HG02938 (cell line): ENCODE results near the gene TMEM178A.
"Not testable (repeated sequence)": the region's sequence is repeated elsewhere in the genome, so short reads cannot be mapped to it uniquely, and the experiment has no call there.

ENCODE experiments used
- ATAC-seq: cut with Tn5 transposase; IDR thresholded peaks from one replicate; pipeline ENCODE4 v1.9.1; 2021; ENCODE audit warnings: mild to moderate bottlenecking, moderate library complexity; ENCODE audit not compliant: unreplicated experiment

The TMEM178A gene

GRCh38 chr2:39647104-39647765, 18.5 kb upstream of the TMEM178A start:
- ATAC-seq, result no peak

DNA sequence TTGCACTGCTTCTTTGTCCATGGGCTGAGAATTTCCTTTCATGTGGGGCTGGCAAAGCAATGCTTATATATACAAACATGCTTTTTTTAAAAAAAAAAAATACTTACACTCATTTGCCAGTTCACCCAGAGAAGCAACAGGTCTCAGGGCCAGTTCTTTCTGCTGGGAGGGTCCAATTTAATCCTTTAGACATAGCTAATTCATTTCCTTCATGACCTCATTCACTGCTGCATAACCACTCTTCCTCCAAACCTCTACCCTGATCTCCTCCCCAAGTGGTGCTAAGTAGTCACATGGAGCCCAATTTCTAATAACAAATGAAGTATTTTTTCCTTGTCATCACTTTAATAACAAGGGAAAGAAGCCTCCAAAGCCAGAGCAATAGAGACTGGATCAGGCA, 17.1 kb upstream of the TMEM178A start:
- no peak for ATAC-seq

DNA sequence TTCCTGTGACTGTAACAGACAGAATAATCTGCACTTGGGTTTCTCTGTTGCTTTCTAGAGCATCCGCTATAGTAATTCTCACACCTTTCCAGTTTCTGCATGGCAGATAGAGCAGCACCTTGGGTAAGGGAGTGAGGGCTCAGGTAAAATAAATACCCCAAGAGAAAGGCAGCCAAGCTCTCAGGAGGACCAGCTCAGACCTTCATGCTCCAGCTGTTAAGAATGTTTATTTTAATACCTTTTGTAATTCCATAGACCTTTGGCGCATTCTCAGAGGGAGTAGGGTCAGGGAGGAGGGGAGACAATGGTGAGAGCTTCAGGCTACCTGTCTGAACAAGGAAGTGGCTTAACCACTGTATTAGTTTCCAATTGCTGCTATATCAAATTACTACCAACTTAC, 16.2 kb upstream of the TMEM178A start:
- no peak for ATAC-seq

- no peak for ATAC-seq
Measured at GRCh38 chr2:39650468-39650867, 15.2 kb upstream of the TMEM178A start.

DNA sequence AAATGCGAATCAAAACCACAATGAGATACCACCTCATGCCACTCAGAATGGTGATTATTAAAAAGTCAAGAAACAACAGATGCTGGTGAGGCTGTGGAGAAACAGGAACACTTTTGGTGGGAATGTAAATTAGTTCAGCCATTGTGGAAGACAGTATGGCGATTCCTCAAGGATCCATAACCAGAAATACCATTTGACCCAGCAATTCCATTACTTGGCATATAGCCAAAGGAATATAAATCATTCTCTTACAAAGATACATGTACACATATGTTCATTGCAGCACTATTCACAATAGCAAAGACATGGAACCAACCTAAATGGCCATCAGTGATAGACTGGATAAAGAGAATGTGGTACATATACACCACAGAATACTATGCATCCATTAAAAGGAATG, 9.5 kb upstream of the TMEM178A start:
- ATAC-seq, result not testable (repeated sequence)

DNA sequence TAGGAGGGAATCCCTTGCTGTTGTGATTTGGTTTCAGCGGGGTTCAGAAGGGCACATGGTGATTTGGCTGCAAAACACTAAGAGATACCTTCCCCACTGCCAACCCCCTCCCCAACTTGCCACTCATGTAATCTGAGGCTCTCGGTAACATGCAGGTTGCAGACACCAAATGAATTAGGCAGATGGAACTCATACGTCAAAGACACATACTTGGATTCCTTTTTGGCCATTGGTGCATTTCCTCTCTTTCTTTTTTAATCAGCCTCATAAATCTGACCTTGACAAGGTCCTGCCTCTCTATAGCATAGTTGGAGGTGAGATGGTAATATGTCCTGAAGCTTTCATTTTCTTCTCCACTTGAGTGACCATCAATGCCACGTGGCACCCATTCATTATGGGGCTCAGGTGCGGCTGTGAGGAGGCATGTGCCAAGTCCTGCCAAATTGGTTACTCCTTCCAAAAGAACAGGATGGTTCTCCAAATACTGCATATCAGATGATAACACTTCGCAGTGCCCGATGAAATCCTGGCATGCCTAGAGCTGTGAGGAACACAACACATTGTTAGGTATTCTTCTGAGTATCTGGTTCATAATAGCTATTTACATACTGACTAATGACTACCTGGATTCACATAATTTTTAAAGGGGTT, 8.3 kb upstream of the TMEM178A start:
- ATAC-seq, result no peak

DNA sequence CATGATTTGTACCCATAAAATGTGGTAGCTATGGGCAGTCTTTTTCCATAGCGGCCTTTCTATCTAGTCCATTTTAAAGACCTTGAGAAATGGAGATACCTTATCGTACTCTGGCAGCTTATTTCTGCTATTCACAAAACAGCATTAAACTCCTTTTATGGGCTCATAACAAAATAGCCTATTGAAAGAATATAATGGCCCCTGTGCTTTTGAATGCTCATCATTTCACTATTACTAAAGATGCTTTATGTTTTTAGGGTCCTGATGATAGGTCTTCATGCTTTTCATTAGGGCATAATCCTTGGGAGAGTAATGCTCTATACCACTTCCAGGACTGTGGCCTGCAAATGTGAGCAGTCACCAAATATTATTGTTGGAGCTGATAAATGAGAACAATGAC, 7.3 kb upstream of the TMEM178A start:
- no peak for ATAC-seq

DNA sequence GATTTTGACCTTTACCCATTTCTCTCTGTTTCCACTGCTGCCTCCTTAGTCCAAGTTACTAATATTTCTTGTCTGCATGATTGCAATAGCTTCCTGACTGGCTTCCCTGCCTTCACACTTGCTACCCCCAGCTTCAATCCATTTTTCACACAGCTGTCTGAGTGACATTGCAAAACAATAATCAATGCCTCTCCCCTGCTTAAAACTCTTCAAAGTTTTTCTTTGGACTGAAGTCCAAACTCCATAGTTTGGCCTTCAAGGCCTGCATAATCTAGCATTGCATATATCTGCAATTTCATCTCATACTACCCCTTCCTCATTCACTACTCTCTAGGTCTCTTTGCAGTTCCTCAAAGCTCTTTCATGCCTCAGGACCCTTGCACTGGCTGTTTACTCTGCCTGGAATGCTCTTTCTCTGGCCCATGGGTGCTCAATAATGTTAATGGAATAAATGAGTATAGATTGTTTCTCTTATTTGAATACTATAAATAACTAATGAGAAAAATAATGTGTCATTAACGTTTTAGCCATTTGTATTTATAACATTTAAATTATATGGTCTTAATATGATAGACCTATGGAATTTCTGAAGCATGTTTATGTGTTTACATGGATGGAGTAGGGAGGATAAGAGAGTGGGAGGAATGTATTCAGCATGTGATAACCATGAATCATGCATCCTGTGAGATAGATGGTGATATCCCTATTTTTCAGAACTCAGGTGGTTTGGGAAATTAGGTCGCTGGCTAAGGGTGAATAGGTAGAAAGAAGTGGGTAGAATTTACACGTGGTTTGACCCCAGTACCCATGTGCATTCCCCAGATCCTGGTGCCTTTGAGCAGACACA, 5.7 kb upstream of the TMEM178A start:
- ATAC-seq, result no peak

DNA sequence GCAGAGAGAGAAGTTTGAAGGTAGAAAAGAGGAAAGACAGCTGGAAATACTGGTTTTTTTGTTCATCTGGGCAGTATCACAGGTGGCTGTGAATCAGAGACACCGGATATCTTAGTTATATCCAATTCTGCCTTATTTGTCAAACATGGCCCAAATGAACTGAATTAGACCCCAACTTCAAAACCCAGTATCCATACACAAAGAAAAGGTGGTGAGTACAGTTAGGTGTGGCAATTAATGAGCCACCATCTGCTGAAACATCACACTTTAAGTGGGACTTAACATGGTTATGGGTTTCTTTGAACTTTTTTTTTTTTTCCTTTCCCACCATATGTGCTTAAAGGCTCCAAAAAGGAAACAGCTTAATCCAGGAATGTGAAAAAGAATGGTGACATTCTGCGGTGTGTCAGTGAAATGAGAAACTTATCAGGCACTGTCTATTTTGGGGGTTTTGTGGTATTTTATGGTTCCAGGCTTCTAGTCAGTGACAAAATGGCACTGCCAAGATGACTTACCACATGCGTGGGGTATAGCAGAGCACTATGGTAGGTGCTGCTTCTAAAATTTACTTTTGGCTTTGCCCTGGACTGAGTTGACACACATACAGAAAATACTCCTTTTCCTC, 5.0 kb upstream of the TMEM178A start:
- no peak for ATAC-seq

DNA sequence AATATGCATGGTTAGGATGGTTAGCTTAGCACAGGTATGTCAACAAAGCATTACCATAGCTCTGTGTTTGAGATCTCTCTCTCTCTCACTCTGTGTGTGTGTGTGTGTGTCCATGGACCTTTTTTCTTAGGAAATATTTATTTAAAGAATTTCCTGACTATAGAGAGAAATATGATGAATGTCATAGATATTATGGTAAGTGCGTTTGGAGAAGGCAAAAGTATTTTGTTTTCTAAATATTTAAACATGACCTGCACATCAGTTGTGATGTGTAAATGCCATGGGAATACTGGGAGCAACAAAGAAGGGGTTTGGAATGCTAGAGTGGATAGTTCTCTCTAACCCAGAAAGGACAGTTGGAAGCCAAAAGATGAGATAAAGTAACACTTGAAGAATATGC, 3.9 kb upstream of the TMEM178A start:
- no peak for ATAC-seq

DNA sequence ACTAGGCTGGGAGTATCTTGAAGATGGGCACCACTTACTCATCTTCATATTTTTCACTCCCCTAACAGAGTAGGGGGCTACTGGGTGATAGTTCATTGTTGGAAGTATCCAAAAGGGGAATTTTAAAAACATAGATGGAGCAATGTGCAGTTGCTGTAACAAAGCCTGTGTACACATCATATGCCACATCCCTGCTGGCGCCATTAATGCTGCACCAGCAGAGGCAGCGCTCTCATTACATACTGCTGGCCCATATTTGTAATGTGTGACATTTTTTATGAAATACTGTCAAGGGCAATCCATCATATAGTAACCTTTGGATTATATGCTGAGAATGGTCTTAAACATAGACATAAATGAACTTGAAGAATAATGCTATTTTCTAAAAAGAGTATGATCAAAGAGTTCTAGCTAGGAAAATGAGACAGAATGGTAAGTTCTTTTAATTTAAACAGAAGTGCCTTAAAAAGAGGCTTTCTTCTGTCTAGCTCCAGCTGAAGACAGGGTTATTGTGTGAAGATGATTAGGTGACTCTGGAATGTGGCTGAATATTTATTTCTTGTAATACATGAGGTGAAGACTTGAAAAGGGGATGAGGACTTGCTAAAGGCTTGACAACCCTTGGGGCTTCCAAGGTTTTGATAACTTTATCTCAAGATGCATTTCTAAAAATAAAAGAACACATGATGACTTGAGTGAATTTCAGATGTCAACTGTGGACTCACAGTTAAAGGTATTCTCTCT, 2.4 kb upstream of the TMEM178A start:
- no peak for ATAC-seq

DNA sequence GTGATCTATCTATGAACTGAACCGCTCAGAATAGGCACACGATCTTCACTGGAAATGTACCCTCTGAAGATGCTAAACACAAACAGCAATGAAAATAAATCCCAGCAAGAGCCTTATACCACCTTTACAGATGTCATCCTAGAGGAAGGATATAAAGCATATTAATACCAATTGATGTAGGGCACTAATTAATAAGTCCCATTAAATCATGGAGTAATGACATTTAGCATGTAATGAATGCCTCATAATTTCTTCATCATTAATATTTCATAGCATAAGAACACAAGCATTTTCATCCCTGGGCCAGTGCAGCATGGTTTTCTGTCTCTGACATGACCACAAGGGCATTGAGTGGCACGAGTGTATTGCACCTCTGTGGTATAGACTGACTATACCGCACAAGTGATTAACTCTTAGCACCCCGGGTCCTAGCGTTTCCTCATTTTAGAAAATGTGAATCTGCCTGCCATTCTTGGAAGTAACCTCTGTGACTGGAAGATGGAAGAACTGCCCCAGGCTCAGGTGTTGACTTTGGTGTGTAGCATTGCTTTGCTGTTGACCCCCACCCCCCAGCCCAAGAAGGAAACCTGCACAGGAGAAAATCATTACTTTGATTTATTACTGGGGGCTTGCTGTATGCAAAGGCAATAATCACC, 1.4 kb upstream of the TMEM178A start:
- no peak for ATAC-seq

DNA sequence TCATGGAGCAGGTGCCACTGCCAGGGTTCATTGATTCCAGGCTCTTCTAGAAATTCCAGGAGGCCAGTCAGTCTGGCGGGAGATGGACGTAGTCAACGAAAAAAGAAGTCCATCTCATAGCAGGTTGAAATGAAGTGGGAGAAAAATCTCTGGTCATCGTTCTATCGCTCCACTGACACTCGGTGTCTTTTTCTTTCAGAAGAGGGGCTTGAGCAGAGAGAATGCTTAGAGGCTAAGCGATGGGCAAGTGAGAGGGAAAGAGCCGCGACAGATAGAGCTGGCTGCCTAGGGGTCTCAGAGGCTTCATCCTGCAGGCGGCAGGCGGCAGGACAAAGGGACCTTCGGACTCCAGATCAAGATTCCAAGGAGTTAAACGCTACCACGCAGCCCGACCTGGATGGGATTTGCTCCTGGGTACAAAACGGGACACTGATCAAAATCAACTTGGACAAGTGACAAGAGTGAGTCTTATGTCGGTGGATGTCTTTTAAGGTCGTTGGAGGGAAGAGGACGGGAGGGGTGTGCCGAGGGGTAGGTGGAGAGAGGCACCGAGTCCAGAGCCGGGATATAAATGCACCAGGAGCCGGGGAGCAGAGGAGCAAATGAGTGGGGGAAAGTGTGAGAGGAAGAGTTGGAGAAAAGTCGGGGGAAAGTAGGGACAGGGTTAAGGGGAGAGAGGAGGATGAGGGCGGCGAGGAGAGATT, 677 bp upstream of the TMEM178A start:
- no peak for ATAC-seq

DNA sequence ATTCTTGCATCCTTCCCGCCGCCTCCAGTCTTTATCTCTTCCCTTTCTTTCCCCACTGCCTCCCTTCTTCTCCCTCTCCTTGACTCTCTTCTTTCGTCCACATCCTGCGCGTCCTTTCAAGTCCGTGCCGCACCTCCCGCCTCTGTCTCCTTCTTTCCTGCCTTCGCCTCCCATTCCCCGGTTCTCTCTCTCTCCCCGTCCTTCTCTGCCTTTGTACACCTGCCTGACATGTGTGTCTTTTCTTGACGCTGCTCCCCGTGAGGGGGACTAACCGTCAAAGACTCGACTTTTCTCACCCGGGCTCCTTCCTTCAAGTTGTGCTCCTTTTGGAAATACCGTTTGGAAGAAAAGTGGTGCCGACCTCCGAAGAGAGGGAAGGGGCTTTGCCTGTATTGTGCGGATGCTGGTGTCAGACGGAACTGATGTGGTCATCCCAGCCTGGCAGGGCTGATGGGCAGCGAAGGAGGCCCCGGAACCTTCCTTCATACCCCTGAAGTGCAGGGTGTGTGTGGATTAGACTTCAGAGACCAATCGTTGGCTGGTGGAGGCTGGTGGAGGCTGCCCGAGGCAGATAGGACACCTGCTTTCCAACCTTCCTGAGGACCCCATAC, 879 bp downstream of the TMEM178A start:
- ATAC-seq, result no peak

DNA sequence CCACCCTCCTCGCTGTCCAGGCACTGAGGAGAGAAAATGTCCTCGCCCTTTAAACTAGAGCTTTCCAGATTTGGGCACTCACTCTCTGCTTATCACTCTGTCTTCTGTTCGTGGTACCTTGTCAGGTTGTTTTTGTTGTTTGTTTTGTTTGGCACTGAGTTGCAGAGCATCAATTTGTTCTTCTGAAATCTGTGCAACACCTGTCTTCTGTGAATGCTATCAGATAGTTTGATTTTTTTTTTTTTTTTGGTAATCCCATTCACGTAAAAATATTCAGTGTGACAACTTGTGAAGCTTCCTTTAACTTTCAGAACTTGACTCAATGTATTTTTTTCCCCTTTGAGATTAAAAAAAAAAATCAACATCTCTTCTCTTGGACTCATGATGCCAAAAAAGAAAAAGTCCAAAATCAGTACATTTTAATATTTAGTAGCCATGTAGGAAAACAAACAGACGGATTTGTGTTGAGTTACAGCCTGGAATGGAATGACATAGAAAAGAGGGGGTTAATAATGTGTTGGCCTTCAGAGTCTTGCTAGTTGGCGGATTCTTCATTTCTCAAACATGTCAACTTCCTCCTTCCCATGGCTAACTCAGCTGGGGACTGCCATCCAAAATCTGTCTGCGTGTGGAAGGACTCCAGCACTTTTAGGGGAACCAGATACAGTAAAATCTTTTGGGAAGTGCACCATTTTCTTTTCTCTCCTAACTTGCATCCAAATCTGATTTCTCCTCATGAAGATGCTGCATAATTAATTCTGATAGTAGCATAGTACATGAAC, 1.6 kb downstream of the TMEM178A start:
- ATAC-seq, result no peak

GRCh38 chr2:39667886-39668276, 2.2 kb downstream of the TMEM178A start:
- no peak for ATAC-seq

GRCh38 chr2:39668576-39669080, 2.9 kb downstream of the TMEM178A start:
- no peak for ATAC-seq

DNA sequence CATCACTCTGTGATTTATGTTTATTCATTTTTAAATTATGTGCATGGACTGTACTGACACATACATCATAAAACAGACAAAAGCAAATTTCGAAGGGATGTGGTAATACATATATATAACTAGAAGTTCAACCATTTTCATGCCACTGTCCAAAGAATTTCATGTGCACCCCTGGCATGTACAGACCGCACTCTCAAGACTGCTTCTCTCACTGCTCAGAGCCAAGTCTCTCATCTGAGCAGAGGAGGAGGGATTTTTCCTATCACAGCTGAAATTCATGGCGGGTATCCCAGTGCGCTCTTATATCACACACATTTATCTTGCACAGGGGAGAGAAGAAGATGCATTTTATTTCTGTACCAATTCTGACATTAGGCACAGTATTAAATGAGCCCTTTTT, 5.9 kb downstream of the TMEM178A start:
- ATAC-seq, result no peak
